GM21381 (cell line): ENCODE results near the gene CCP110.

Experiments used
- ATAC-seq: cut with Tn5 transposase; IDR thresholded peaks from one replicate; pipeline ENCODE4 v1.9.1; 2021; ENCODE audit warnings: mild to moderate bottlenecking, moderate library complexity; ENCODE audit not compliant: unreplicated experiment

CCP110 gene

DNA sequence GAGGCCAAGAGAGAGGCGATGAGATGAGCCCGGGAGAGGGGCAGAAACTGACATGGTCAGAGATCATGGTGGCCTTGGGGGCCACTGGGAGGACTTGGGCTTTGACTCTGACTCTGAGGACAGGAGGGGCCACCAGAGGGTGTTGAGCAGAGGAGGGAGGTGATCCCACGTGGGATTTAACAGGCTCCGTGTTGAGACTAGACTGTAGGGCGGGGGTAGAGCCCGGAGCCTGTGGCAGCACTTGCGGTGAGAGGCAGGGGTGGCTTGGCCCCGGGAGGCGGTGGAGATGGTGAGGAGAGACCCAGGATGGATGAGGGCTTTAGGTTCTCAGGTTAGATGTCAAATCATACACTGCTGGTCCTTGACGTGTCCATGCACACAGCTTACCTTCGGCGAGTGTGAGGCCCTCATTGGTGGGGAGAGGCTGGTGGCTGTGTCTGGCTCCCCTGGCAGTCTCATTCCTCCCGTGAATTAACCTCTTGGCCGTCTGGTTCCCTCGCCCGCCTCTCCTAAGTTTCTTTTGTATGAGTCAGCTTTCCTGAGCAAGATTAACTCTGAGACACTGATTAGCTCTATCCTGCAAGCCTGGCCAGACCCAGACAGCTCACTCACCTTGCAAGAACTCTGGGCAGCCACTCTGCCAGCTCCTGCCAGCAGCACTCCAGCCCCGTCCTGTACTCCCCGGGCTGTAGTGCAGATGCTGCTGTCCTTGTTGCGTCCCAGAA, 71.5 kb downstream of the CCP110 start:
- no peak for ATAC-seq

DNA sequence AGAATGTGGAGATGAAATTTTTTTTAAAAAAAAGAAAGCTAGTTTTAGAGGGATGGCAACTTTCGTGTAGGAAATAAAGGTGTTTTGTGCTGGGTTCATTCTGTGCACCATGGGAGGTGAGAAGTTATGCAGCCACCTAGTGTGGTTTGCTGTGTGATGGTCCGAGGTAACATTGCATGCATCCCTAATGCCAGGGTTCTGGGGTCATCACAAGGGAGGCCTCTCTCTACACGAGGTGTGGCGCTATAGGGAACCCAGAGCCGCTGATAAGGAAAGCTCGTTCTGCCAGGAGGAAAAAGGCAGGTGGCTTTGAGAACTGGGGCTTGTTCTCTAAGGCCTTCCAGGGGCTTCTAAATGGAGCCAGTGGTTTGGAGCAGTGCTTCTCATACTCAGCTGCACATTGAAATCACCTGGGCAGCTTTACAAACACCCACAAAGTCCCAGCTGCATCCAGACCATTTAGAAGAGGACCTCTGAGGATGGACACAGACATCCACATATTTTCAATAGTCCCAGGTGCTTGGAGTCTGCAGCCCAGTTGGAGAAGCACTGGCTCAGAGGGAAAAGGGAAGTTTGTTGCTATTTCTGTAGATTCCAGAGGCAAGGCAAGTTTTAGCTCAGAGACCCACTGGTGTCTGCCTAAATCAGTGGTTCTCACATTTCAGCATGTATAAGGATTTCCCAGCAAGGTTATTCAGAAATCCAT, 75.2 kb downstream of the CCP110 start:
- ATAC-seq = no peak

DNA sequence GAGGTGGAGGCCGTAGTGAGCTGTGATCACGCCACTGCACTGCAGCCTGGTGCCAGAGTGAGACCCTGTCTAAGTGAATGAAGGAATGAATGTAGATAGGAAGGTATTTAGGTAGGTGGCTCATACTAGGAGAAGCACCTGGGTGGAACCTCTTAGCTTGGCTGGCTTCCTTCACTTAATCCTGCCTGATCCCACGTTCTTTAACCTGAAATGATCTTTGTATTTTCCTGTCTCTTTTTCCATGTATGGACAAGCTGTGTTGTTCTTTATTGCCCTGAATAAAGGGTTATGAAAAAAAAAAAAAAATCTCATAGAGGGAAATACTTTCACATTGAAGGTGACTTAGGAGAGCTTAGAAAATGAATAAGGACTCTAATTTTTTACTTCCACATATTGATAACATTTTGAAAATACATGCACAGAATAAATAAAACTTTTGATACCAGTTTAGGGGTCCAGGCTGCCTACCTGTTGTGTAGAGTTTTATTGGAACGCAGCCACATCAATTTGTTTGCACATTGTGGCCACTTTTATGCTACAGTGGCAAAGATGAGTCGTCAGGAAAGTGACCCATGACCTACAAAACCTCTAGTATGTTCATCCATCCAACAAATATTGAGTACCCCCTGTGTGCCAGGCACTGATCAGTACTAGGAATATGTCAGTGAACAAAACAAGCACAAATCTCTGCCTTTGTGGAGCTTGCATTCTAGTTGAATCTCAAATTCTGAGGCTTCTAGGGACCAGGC, 76.4 kb downstream of the CCP110 start:
- ATAC-seq = no peak

DNA sequence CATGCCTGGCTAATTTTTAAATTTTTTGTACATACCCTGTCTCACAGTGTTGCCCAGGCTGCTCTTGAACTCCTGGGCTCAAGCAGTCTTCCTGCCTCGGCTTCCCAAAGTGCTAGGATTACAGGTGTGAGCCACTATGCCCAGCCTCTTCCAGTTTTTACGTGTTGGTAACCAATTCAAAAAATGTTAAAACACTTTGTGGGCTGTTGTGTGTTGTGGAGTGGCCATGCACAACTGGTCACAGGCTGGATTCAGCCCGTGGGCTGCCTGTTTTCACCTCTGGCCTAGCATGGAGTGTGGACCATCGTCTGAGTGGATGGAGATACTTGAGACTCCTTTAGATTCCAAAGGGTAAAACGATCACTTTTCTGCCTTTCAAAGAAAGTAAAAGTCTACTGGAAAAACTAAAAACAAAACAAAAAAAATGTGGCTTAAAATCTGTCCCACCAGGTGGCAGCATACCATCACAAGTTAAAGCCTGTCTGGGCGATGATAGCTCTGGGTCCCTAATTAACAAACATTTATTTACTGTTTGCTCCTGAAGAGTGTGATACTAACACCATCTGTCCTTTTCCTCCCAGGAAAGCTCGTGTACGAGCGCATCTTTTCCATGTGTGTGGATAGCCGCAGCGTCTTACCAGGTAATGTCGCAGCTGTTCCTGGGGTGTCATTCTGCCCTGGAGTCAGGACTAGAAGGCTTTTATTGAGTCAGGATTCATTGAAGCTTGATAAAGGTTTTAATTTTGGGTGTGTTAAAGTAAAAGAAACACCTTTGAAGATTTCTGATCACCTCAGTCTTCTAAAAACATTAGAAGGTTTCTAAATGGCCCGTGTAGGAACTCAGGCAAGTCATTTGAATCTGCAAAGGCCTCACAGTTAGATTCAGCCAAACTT, 77.6 kb downstream of the CCP110 start:
- ATAC-seq = no peak
